ENCODE data around the gene CYP27B1.
"Not testable (repeated sequence)": the region's sequence is repeated elsewhere in the genome, so short reads cannot be mapped to it uniquely, and the experiment has no call there.

The CYP27B1 gene

DNA sequence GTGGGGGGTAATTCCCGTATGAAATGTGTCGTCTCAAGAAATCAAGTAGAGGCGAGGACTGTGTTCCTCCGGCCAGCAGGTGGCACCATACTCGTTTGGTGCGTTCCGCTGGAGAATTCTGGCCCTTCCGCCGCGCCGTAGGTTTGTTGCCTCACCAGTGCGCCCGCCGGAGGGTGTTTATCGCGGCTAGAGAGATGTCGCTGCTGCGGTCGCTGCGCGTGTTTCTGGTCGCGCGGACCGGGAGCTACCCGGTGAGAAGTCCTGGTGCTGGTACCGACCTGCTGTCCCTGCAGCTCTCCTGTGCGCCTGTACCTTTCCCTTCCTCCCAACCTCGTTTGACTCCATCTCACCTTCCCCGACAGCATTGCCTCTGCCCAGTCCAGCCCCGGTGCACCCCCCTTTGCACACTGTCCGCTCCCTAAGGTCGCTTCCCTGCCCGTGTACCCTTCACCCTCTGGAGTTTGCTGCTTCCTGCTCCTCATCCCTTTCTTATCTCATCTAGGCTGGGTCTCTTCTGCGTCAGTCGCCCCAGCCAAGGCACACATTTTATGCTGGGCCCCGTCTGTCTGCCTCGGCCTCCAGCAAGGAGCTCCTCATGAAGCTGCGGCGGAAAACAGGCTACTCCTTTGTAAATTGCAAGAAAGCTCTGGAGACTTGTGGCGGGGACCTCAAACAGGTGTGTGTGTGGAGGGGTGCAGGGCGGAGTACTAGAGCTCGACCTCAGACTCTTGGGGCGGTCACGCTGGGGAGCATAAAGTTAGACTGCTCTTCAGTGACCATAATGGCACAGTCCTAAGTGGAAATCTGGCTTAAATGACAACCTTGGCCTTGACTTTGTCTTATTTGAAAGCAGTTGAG lies 16.0 kb upstream of the CYP27B1 start, which contains the start of gene TSFM:
TSFM (plus strand) TSS at position 180 of the 858 bp plus-strand sequence; CDS start at position 195, 15 bp downstream.
- peak; percentile 78 for DNase-seq (ENCODE audit: low read depth)

DNA sequence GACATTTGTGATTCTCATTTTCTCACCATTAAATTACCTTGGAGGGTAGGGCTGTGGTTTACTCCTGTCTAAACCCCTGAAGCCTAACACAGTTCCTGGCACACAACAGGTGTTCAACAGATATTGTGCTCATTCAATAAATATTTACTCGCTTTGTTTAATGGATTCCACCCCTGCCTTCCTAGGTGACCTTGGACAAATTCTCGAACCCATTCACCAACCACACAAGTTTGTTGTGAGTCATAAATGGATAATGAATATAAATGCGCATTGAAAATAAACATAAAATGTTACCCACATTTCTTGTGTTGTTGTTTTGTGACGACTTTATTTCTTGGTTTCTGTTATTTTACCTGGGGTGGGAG lies 15.3 kb upstream of the CYP27B1 start:
- DNase-seq (ENCODE audit: low read depth), result no peak

DNA sequence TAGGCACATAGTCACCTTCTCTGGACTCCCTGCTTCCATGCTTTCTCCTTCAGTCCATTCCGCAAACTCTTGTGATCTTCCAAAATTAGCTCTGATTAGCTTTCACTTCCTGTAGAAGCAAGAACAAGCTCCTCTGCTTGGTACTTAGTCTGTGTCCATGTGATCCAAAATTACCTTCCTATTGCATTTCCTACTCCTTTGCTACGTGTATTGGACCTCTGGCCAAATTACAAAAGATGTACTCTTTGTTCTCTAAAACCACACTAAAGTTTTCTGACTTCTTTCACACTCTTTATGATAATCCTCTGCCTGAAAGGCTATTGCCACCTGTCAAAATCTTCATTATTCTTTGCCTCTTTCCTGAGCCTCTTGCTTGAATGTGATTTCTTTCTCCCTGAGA lies 14.9 kb upstream of the CYP27B1 start:
- DNase-seq (ENCODE audit: low read depth), result no peak

DNA sequence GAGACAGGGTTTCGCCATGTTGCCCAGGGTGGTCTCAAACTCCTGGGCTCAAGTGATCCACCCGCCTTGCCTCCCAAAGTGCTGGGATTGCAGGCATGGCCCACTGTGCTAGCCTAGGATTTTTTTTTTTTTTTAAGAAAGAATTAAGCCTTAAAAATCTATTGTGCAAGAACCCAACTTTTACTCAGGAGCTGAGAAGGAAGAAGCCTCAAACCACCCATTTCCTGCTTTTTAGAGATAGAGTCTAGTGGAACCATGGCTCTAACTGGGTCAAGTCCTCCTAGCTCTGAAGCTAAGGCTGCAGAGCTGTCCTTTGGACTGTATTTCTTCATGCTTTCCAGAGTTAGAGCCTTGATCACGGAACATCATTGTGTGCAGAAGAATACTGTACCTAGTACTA lies 14.4 kb upstream of the CYP27B1 start:
- no peak for DNase-seq (ENCODE audit: low read depth)

GRCh38 chr12:57780284-57780897 lies 13.5 kb upstream of the CYP27B1 start:
- no peak for DNase-seq (ENCODE audit: low read depth)

DNA sequence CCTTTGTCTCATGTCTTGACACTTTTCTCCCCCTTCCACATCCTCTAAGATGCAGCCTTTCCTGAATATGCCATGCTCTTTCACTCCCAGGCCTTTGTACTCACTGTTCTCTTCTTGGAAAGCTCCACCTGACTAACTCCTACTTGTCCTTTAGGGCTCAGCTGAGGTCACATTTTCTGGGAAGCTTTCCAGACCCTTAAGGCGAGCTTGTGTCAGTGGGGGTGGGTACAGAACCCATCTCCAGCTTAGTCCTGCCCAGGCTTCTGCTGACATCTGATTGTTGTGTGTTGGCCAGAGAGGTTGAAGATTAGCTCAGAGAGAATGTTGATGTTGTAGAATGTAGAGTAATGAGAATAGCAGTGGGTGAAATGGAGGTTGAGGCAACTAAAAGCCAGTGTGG lies 12.9 kb upstream of the CYP27B1 start:
- DNase-seq (ENCODE audit: low read depth), result no peak

DNA sequence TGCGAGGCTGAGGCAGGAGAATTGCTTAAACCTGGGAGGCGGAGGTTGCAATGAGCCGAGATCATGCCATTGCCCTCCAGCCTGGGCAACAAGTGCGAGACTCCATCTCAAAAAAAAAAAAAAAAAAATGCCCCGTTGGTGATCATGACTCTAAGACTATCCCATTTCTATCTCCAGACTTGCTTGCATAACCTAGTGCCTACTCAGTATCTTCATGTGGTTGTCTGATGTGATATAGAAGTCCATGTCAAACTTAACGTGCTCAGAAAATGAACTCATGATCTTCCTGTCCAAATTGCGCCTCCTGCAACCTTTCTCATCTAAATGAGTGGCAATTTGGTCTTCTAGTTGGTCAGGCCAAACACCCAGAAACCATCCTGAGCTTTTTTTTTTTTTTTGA lies 11.0 kb upstream of the CYP27B1 start:
- DNase-seq (ENCODE audit: low read depth), result no peak

DNA sequence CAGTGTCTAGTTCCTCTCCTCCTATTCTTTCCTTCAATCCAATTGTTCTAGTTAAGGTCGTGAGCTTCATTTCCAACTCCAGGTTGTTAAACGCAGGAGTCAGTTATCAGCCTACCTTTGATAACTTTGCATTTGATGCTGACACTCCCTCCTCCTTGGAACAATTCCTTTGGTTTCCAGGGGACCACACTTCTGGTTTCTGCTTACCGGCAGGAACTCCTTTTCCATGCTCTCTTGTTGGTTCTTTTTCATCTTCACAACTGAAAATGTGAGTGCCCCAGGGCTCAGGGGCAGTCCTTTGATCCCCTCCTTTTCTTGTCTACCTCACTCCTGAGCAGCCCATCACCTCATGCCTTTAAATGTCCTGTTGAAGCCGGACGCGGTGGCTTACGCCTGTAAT lies 10.5 kb upstream of the CYP27B1 start:
- DNase-seq (ENCODE audit: low read depth), result no peak

DNA sequence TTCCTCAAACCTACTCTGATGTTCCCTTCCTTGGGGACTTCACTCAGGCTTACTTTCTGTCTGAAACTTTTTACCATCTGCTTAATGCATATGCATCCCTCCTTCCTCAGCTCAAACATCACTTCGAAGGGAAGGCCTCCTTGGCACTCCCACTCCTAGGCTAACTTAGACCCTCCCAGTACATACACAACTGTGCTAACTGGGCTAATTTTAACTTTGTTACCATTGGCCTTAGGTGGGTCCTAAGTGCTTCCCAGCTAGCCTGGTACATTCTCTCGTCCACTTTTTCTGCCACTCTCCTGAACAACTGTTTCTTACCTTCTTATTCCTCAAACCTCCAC lies 9.3 kb upstream of the CYP27B1 start:
- DNase-seq (ENCODE audit: low read depth), result no peak

GRCh38 chr12:57775563-57776246 lies 8.8 kb upstream of the CYP27B1 start:
- DNase-seq (ENCODE audit: low read depth), result no peak

- DNase-seq (ENCODE audit: low read depth), result no peak
Measured at GRCh38 chr12:57775044-57775443, 8.2 kb upstream of the CYP27B1 start.

GRCh38 chr12:57774634-57775033 lies 7.8 kb upstream of the CYP27B1 start:
- DNase-seq (ENCODE audit: low read depth), result not testable (repeated sequence)

GRCh38 chr12:57772429-57773322 lies 5.8 kb upstream of the CYP27B1 start, which contains the start of gene EEF1AKMT3:
Gene EEF1AKMT3, plus strand, starts transcription at chr12:57772614. Its CDS starts 111 bp downstream, at chr12:57772725.
- DNase-seq (ENCODE audit: low read depth), result peak; percentile 44

- DNase-seq (ENCODE audit: low read depth), result peak; percentile 81
Measured at GRCh38 chr12:57771873-57772428, 5.1 kb upstream of the CYP27B1 start, which contains the start of gene METTL1. Gene METTL1, minus strand, starts transcription at chr12:57772105. Its CDS starts 22 bp downstream, at chr12:57772083.

DNA sequence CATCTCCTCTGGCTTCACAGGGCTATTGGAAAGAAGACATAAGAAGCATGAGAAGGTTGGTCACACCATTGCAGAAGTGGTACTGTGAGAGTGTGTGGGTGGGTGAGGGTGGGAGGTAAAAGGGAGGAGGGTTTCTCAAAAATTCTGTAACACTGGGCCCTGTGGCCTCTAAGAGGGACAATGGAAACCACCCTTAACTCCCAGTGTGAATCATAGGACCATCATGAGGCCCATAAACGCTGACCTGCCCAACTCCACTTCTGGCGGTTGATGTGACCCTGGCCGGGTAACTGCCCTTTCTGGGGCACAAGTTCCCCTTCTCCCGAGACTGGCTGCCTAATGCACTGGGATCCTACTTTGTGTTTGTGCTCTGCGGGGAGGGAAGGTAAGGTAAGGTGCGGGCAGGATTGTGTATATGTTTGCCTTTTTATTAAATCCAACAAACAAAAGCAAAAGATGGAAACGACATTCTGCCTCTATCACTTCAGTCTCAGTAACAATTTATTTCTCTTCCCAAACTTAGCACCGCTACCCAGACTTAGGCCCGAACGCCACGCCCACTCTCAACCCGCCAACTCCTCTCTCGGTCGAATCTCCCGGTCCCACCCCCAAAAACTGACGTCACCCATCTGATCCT lies 4.5 kb upstream of the CYP27B1 start:
- DNase-seq (ENCODE audit: low read depth), result peak; percentile 75

- no peak for DNase-seq (ENCODE audit: low read depth)
Measured at GRCh38 chr12:57770734-57771133, 3.9 kb upstream of the CYP27B1 start.

GRCh38 chr12:57769594-57769993 lies 2.7 kb upstream of the CYP27B1 start:
- DNase-seq (ENCODE audit: low read depth), result no peak

- no peak for DNase-seq (ENCODE audit: low read depth)
Measured at GRCh38 chr12:57767876-57768275, 998 bp upstream of the CYP27B1 start.

DNA sequence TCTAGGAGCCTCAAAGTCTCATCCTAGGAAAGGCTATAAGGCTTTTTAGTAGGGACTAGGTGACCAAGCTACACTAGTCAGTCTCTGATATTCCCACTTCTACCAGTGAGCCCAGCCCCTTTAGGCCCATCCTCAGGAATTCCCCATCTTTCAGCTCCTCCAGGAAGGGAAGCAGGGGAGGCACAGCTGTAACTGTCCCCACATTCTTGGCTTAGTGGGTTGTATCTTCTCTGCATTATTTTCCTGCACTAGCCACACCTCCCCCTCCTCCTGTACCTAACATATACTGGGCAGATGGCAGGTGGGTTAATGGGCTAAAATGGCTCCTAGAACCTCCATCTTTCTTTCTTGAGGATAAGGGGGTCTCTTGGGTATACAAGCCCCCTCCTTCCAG lies 424 bp upstream of the CYP27B1 start:
- DNase-seq (ENCODE audit: low read depth), result no peak

DNA sequence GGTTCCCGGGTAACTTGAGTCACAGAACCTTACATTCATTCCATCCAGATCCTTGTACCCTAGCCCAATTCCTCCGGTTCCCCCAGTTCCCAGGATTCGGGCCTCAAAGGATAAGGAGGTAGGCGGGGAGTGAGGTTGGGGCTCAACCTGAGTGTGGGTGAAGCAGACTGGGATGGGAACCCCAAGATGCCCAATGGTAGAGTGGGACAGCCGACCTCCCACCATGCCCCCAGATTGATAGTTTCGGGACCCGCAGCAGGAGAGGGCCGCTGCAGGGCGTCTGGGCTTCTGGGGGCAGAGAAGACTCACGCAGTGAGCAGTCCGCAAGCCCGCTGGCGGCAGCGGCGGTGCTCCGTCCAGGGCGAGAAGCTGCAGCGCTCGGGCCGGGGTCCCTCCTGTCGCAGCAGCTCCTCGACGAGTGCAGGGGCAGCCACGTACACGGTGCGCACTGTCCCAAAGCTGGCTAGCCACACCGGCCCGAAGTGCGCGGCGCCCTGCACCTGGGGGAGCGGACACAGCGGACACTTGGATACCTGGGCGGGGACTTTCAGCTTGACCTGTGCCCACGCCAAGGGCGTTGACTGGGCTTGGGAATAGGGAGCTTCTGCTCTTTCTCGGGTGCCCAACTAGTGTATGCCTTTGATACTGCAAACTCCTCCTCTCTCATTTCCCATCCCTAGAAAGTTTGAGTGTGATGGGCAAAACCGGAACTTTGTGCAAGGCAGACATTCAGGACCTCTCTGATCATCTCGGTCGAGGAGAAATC lies 997 bp downstream of the CYP27B1 start:
- DNase-seq (ENCODE audit: low read depth), result no peak
